Immature natural killer cell (primary cell): ENCODE results near the gene TBKBP1. TPM values are rescaled to one million over a fixed set of nuclear protein-coding genes. Genes with fewer than 3 reads are reported as not detected.
A peak's percentile ranks its signal among the peaks of the same experiment; 100 is the strongest.

Experiments used
- DNase-seq, 3 donors: peaks; one replicate each; pipeline ENCODE4 v3.0.0; 2022; ENCODE audit warnings: mixed read lengths in 1 of 3
- H3K27ac Mint-ChIP-seq, 6 donors: one replicate each; pipeline ENCODE4 v1.8.0; 2020; ENCODE audit warnings: mixed read lengths in 6 of 6, mild to moderate bottlenecking in 5 of 6, inconsistent platforms in 4 of 6, moderate library complexity in 3 of 6
- H3K27me3 Mint-ChIP-seq, 3 donors: one replicate each; pipeline ENCODE4 v1.8.0; 2020 to 2021; ENCODE audit warnings: low read depth in 3 of 3, mild to moderate bottlenecking in 3 of 3, mixed read lengths in 3 of 3, moderate library complexity in 3 of 3, inconsistent platforms in 1 of 3
- H3K36me3 Mint-ChIP-seq, 3 donors: one replicate each; pipeline ENCODE4 v1.8.0; 2020; ENCODE audit warnings: mixed read lengths in 3 of 3, inconsistent platforms in 2 of 3, mild to moderate bottlenecking in 2 of 3
- H3K4me1 Mint-ChIP-seq, 2 donors: one replicate each; pipeline ENCODE4 v1.8.0; 2020; ENCODE audit warnings: inconsistent platforms in 2 of 2, mild to moderate bottlenecking in 2 of 2, mixed read lengths in 2 of 2, moderate library complexity in 1 of 2
- H3K4me3 Mint-ChIP-seq, 5 donors: one replicate each; pipeline ENCODE4 v1.8.0; 2020; ENCODE audit warnings: mild to moderate bottlenecking in 5 of 5, mixed read lengths in 5 of 5, inconsistent platforms in 3 of 5, moderate library complexity in 3 of 5
- H3K9me3 Mint-ChIP-seq, 6 donors: one replicate each; pipeline ENCODE4 v1.8.0; 2020; ENCODE audit warnings: mild to moderate bottlenecking in 6 of 6, mixed read lengths in 6 of 6, inconsistent platforms in 4 of 6, moderate library complexity in 3 of 6
- polyA plus RNA-seq, 3 donors: library from polyadenylated mRNA; unstranded; fragments of 300-500 nt; fragmentation: Illumina TruSeq; gene quantifications; one replicate each; pipeline ENCODE4 v1.2.3, GENCODE V29; 2021

Gene TBKBP1
- polyA plus RNA-seq, 3 donors from 2014 or later = 1.3 to 2.3 (median 2.2) TPM

DNA sequence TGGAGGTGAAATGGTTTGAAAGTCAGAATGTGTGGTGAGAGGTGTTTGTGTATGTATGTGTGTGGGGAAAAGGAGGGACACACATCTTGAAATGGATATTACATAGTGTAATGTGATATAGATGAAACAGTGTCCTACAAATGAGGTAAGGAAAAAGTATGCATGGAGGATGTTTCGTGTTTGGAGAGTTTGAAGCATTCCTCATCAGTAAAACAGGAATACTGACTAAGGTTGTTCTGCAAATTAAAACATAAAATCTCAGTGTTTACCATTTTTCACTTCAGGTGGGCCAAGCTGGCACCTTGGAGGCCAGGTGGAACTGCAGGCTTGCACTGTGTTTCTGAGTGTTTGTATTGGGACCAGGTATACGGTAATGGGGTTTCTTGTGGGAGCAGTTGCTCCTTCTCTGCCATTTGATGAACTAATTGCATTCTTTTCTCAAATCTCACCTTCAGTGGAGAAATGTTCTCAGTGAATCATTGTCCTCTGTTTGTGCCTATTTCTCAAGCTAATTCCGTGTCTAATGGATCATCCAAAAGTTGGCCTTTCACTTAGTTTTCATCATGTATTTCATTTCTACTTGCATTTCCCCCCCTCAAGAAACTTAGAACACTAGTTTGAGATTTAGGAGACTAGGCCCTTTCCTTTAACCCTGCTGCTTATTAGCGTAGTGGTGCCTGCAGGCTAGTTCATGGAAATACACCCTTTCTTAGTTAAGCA is 8.2 kb upstream of the TBKBP1 start:
- H3K36me3 Mint-ChIP-seq = peaks cover 15 to 32% (median 22%) of the 10 kb centered on the region in 3 donors
- H3K4me1 Mint-ChIP-seq = no peaks in the 10 kb centered on the region
- H3K4me3 Mint-ChIP-seq = no peak overlapping the region
- no peaks in the 10 kb centered on the region for H3K9me3 Mint-ChIP-seq
- peaks cover 0 to 2% (median 1%) of the 10 kb centered on the region in 3 donors for H3K27me3 Mint-ChIP-seq
- peak overlapping the region in 5 of 6 donors; percentile 9 to 66 (median 22) for H3K27ac Mint-ChIP-seq
- DNase-seq = no peak

DNA sequence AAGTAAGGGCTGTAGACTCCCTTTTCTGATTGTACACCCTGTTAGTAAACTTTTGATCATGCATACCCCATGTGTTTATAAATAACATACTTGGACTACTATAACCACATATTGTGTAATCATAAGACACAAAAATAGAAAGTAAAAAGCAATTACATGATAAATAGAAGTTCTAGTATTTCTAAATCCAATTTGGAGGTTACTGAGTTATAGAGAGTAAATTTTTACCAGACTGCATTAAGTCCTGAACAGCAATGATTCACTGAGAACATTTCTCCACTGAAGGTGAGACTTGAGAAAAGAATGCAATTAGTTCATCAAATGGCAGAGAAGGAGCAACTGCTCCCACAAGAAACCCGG is 7.7 kb upstream of the TBKBP1 start:
- peaks cover 0 to 2% (median 1%) of the 10 kb centered on the region in 3 donors for H3K27me3 Mint-ChIP-seq

DNA sequence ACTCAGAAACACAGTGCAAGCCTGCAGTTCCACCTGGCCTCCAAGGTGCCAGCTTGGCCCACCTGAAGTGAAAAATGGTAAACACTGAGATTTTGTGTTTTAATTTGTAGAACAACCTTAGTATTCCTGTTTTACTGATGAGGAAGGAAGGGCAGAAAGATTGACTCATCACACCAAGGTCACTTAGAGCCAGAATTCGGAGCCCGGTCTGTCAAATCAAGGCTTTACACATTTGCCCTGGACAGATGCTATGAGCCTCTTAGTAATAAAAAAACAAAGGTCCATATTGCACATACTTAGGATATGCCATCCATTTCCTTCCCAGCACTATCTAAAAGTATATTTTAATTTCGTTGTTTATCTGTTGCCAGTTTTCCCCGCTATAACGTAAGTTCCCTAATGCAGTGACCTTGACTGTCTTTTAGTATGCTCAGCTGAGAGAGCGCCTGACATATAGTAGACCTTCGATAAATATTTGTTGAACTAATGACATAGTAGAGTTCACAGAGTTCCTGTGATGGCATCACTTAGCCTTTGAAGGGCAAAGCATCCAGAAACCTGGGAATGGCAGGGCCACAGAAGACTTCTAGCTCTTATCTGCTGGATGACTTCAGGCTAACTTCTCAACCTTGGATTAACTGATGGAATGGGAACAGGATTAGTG is 7.2 kb upstream of the TBKBP1 start:
- no peak for DNase-seq
- Mint-ChIP-seq H3K27me3 (peaks cover 0 to 2% (median 1%) of the 10 kb centered on the region in 3 donors), H3K4me3 (no peak overlapping the region)

More for the DNA sequence above, 7.7 kb upstream of the TBKBP1 start:
- Mint-ChIP-seq H3K4me1 (no peaks in the 10 kb centered on the region), H3K27ac (peak overlapping the region in 5 of 6 donors; percentile 9 to 51 (median 18)), H3K4me3 (no peak overlapping the region), H3K36me3 (peaks cover 15 to 29% (median 19%) of the 10 kb centered on the region in 3 donors), H3K9me3 (no peaks in the 10 kb centered on the region)
- DNase-seq = no peak

DNA sequence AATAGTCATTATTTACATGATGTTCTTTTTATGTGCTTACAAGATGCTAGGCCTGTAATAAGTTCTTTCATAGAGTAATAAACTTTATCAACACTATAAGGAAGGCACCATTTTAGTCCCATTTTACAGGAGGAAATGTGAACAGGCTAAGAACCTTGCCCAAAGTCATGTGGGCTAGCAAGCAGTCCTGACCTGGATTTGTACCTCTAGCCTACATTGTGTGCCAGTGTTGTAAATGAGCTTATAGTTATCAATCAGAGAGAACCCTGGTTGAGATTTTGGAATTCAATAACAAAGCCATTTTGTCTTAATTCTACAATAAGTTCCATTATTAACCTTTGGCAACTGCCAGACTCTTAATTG is 6.7 kb upstream of the TBKBP1 start:
- no peak for DNase-seq
- Mint-ChIP-seq H3K36me3 (peaks cover 10 to 23% (median 14%) of the 10 kb centered on the region in 3 donors), H3K9me3 (no peaks in the 10 kb centered on the region), H3K27ac (peak overlapping the region in 4 of 6 donors; percentile 28 to 73 (median 68)), H3K27me3 (peaks cover 0 to 2% (median 1%) of the 10 kb centered on the region in 3 donors), H3K4me3 (no peak overlapping the region), H3K4me1 (peaks cover 5 to 7% of the 10 kb centered on the region in 2 donors)

More for the DNA sequence above, 7.2 kb upstream of the TBKBP1 start:
- Mint-ChIP-seq H3K9me3 (no peaks in the 10 kb centered on the region), H3K27ac (peak overlapping the region in 4 of 6 donors; percentile 28 to 73 (median 68)), H3K4me1 (peaks cover under 1 to 2% of the 10 kb centered on the region in 2 donors), H3K36me3 (peaks cover 15 to 28% (median 19%) of the 10 kb centered on the region in 3 donors)

DNA sequence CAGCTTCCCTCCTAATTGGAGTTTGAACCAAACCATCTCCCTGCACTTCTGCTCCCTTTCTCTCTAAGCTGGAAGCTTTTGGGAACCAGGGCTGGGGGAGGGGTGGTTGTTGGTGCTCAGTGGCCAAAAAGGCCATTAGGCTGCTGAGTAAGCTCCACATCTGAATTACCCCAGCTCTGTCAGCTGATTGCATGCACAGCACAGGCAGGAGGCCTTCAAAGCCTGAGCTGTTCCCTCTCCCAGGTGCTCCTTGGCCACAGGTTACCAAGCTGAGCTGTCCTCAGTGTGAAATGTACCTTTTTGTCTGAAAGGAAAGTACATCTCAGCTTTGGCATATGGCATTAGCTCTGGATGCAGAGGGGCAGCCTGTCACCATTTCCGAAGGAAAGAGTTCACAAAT is 6.2 kb upstream of the TBKBP1 start:
- H3K27ac Mint-ChIP-seq = peak overlapping the region in 1 of 6 donors; percentile 43
- H3K4me1 Mint-ChIP-seq = peaks cover 10 to 11% of the 10 kb centered on the region in 2 donors
- H3K4me3 Mint-ChIP-seq = no peak overlapping the region
- no peak for DNase-seq
- peaks cover 0 to 2% (median 1%) of the 10 kb centered on the region in 3 donors for H3K27me3 Mint-ChIP-seq
- H3K9me3 Mint-ChIP-seq = no peaks in the 10 kb centered on the region
- H3K36me3 Mint-ChIP-seq = peaks cover 9 to 18% (median 13%) of the 10 kb centered on the region in 3 donors

DNA sequence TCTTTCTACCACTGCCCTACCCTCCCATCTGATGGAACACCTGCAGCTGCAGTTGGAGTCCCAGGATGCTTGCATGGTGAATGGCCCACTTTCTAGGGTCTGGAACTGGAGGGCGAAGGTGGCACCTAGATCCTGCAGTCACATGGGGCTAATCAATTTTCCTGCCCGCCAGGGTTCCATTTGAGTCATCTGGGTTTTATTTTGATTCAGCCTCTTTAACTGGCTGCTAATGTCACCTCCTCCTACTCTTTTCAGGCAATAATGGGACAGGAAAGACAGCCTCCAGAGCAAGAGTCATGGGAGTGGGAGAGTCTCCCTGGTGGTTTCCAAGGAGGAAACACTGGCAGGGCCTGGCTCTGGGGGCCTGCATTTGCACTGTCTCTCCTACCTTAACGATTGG is 3.8 kb upstream of the TBKBP1 start:
- peaks cover 0 to 4% (median 0%) of the 10 kb centered on the region in 3 donors for H3K36me3 Mint-ChIP-seq
- H3K27me3 Mint-ChIP-seq = peaks cover 3 to 5% (median 4%) of the 10 kb centered on the region in 3 donors
- no peak overlapping the region for H3K27ac Mint-ChIP-seq
- no peak for DNase-seq
- H3K9me3 Mint-ChIP-seq = no peaks in the 10 kb centered on the region
- no peak overlapping the region for H3K4me3 Mint-ChIP-seq
- peaks cover 21 to 25% of the 10 kb centered on the region in 2 donors for H3K4me1 Mint-ChIP-seq

DNA sequence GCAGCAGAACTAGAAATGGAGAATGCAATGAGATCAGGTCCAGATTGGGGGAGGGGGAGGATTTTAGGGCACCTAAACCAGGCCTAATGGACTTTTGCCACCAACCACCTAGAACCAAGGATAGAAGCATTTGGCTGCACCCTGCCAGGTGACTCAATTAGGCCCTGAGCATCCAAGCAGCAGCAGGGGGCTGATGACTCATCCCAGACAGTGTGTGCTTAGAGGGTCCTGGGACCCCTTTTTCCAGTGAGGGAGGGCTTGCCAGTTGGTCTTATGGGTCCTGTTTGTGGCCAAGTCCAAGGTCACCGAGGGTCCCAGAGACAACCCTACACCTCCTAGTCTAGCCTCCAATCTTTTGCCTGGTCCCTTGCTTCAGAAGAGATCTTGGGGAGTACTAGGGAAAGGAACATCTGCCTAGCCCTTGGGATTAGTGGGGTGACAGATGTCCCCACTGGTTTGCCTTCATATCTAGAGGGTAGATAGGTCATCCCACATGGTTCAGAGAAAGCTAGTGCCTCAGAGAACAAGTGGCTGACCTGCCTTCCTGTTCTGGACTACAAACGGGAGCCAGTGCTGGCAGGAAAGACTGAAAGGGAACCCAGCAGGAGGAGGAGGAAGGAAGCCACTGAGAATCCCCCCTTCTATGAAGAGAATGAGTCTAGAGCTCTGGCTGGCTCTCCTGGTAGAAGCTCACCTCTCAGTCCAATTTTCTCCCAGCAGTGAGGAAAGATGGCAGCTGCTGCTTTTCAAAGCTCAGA is 1.6 kb upstream of the TBKBP1 start:
- Mint-ChIP-seq H3K9me3 (no peaks in the 10 kb centered on the region), H3K27me3 (peaks cover 3 to 7% (median 4%) of the 10 kb centered on the region in 3 donors), H3K27ac (peak overlapping the region; percentile 80 to 90 (median 90)), H3K4me1 (peaks cover 39% of the 10 kb centered on the region in 2 donors), H3K36me3 (no peaks in the 10 kb centered on the region), H3K4me3 (peak overlapping the region; percentile 89 to 97 (median 91))
- no peak for DNase-seq

DNA sequence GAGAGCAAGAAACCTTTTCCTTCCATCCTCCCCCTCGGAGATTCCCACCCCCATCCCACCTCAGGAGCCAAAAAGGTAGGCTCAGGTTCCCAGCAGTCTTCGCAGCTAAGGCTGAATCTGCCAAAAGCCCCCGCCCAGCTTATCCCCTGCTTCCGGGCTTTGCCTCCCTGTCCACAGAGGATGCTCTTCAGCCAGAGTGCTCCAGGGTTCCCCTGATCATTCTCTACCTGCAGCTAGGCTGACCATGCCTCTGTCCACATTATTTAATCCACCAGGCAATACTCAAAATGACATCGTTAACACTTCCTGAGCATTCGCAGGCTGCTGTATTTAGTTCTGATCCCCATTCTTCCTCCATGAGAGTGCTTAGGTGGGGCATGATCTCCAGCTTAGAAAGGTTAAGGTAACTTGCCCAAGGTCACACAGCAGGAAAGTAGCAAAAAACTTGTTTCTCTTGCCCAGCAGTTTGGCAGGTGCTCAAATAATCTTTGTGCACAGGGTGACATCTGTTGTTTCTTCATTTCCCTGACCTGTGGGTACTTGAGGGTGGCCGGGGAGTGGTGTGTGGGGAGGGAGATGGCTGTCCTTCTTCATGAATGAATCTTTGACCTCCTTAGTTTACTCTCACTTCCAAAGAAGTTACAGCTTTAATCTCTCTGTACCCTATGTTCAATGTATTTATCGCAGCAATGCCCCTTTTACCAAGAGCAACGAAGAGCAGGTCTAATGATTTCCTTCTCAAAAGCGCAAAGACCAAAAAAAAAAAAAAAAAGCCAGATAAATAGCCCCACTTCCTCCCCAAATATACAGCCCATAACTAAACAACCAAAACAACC is 848 bp upstream of the TBKBP1 start:
- Mint-ChIP-seq H3K27me3 (peaks cover 3 to 7% (median 4%) of the 10 kb centered on the region in 3 donors), H3K36me3 (no peaks in the 10 kb centered on the region), H3K4me3 (peak overlapping the region; percentile 89 to 97 (median 91)), H3K9me3 (no peaks in the 10 kb centered on the region), H3K27ac (peak overlapping the region; percentile 80 to 90 (median 90)), H3K4me1 (peaks cover 45% of the 10 kb centered on the region in 2 donors)
- DNase-seq = no peak

DNA sequence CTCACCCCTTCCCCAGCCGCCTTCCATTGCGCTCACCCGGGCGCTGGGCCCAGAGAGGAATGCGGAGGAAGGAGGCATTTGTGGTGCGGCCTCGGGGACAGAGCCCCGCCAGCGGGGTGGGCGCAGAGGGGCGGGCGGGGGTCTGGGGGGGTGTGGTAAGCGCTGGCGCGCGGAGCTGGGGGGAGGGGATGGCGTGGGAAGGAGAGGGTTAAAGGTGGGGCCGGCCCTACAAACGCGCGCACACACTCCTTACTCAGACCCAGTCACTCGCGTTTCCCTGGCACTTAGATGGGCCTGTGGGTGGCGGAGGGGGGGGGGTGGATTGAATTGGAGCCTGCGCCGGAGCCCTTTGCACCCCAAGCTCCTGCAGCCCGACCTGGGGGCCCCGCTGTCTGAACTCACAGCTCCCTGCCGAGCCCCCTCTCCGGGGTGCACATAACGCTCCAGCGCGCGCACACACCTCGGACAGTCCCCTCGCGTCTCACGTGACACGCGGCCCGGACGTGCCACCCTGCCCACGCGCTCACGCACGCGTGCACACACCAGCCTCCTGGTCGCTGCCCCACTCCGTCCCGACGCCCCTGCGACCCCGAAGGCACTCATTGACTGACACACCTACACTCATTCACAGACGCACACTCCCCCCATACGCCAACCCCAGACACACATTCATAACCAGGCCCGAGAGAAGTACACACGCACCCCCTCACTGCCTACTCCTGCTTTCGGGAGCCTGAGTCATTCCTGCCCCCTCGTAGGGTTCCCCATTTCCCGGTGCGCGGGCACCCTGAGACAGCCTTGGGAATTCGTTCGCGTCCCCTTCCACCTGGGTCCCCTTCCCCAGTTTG is 844 bp downstream of the TBKBP1 start:
- Mint-ChIP-seq H3K9me3 (no peaks in the 10 kb centered on the region), H3K4me3 (peak overlapping the region; percentile 87 to 91 (median 90)), H3K36me3 (no peaks in the 10 kb centered on the region), H3K4me1 (peaks cover 61 to 62% of the 10 kb centered on the region in 2 donors), H3K27me3 (peaks cover 5 to 13% (median 12%) of the 10 kb centered on the region in 3 donors), H3K27ac (peak overlapping the region; percentile 72 to 89 (median 86))
- peak in 2 of 3 donors; percentile 43 to 54 for DNase-seq

DNA sequence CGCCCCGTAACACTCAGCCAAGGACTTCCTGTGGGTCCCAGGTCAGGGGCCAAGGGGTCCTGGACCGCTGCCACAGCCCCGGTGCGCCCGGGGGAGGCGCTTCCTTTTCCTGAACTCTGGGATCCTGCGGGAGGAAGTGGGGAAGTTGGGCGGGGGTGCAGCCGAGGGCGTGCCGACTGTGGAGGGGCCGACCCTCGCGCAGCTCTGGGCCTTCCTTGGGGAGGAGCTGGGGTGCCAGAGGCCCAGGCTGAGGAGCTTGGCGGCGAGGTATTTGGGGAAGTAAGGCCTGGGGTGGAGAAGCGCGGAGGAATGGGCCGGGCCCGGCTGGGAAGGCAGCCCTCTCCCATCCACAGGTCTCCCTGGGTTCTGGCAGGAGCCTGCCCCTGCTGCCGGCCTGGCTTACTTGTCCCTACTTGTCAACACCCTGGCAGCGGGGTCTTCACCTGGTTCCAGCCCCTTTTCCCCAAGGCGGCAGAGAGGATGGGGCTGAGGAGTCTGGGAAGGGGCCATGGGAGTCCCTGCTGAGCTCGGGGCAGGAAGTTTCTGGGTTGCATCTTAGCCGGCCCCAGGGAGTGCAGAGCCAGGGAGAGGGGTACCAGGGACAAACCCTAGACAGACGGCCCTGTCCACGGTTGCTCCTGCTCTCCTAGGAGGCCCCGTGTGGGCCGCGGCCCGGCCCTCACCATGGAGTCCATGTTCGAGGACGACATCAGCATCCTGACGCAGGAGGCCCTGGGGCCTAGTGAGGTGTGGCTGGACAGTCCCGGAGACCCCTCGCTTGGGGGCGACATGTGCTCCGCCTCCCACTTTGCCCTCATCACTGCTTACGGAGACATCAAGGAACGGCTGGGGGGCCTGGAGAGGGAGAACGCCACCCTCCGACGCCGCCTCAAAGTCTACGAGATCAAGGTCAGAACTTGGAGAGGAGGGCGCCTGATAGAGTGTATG is 1.7 kb downstream of the TBKBP1 start:
- Mint-ChIP-seq H3K4me1 (peaks cover 67% of the 10 kb centered on the region in 2 donors), H3K9me3 (no peaks in the 10 kb centered on the region), H3K27ac (peak overlapping the region; percentile 72 to 89 (median 86)), H3K27me3 (peaks cover 7 to 21% (median 20%) of the 10 kb centered on the region in 3 donors), H3K4me3 (peak overlapping the region; percentile 87 to 91 (median 90)), H3K36me3 (no peaks in the 10 kb centered on the region)
- DNase-seq = no peak
